ENCODE measurements around the gene LLPH.

DNA sequence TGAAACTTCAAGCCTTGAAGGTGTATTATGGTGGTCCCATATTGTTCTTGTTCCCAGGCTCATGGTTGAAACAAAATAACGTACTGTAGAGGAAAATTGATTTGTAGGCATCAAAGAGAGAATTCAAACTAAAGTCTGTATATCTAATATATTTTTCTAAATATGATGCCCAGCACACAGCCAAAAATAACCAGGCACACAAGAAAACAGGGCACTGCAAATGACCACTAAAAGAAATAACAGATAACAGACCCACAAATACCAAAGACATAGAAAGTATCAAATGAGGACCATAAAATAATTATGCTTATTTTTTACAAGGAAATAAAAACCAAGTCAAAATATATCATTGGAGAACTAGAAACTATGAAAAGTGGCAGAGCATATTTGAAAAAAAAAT, 46.8 kb downstream of the LLPH start:
- TF ChIP-seq CTCF (IDR thresholded peaks at IDR 0.05), result no peak
- no peak for TF ChIP-seq ZFX (IDR thresholded peaks at IDR 0.05; ENCODE audit: borderline replicate concordance)

Measured in 22Rv1 (cell line).